HepG2 (cell line): ENCODE measurements around the gene PRKCE. TPM values are rescaled to one million over a fixed set of nuclear protein-coding genes. Genes with fewer than 3 reads are reported as not detected.

Source experiments
- ATAC-seq: fragments of 200-7000 bp; cut with Tn5 transposase; 3 replicates; pipeline ENCODE4 v1.9.1; 2020; ENCODE audit warnings: mild to moderate bottlenecking, moderate library complexity
- BruUV-seq: library from RNA; stranded (reverse); fragments of 400-500 nt; replicated peaks from 2 replicates; lab custom pipeline; 2021; lab: Mats Ljungman, UMichigan
- CTCF ChIA-PET: fragments of 300-600 bp; formaldehyde crosslinking; extraction: SDS; loops from one replicate; lab custom pipeline; 2021; ENCODE audit warnings: low total read pairs, inconsistent platforms, low intra/inter-chr PET ratio; lab: Yijun Ruan, JAX
- POLR2A ChIA-PET: fragments of 350-600 bp; sonication (Branson Sonifier 250); formaldehyde crosslinking; loops from one replicate; lab custom pipeline; 2020; ENCODE audit warnings: antibody characterized with exemption, inconsistent platforms; lab: Yijun Ruan, JAX
- DNase-seq: peaks from one replicate; pipeline ENCODE4 v3.0.0-alpha.2; 2015; ENCODE audit warnings: low spot score
- FAIRE-seq: peaks from 3 replicates; lab custom pipeline; 2011; peaks lifted over from hg19 to GRCh38; lab: Jason Lieb, UNC
- H2AFZ ChIP-seq: one replicate; pipeline ENCODE4 v1.6.1; 2011; ENCODE audit warnings: low read length, inconsistent platforms
- H3K27ac ChIP-seq: fragments of 300-600 bp; 3 replicates; pipeline ENCODE4 v1.8.0; 2011; ENCODE audit warnings: mixed run types, mild to moderate bottlenecking, mixed read lengths, low read length, inconsistent platforms; ENCODE audit not compliant: insufficient read depth; ENCODE audit errors: extremely low read length
- H3K27me3 ChIP-seq, 2 experiments: fragments of 200-600 bp in 1 of 2; 2 replicates in 1 of 2; 3 replicates in 1 of 2; pipeline versions ENCODE4 v1.6.0 to v1.8.0; 2011; ENCODE audit warnings: low read length in 2 of 2, mild to moderate bottlenecking in 2 of 2, moderate library complexity in 2 of 2, inconsistent platforms in 1 of 2; ENCODE audit not compliant: insufficient read depth in 2 of 2, control insufficient read depth in 1 of 2
- H3K36me3 ChIP-seq, 2 experiments: fragments of 200-600 bp in 1 of 2; replicated peaks in 1 of 2; 2 replicates in 1 of 2; 3 replicates in 1 of 2; pipeline versions ENCODE4 v1.5.1 to v1.8.0; 2011; ENCODE audit warnings: low read length in 2 of 2, inconsistent platforms in 1 of 2; ENCODE audit not compliant: insufficient read depth in 2 of 2, control insufficient read depth in 1 of 2
- H3K4me1 ChIP-seq: 2 replicates; pipeline ENCODE4 v1.5.1; 2012; ENCODE audit warnings: low read length, inconsistent platforms; ENCODE audit not compliant: insufficient read depth
- H3K4me2 ChIP-seq: 2 replicates; pipeline ENCODE4 v1.6.0; 2011; ENCODE audit warnings: low read depth, low read length, inconsistent platforms
- H3K4me3 ChIP-seq, 3 experiments: fragments of 200-600 bp in 1 of 3; sonication (generic), shearing (Covaris generic) in 1 of 3; replicated peaks in 1 of 3; 2 replicates each; pipeline ENCODE4 v1.5.1; 2011 to 2016; ENCODE audit warnings: low read length in 3 of 3, inconsistent platforms in 2 of 3, low read depth in 2 of 3, mild to moderate bottlenecking in 2 of 3, control low read depth in 1 of 3, mixed read lengths in 1 of 3; ENCODE audit not compliant: insufficient read depth in 1 of 3
- H3K79me2 ChIP-seq: one replicate; pipeline ENCODE4 v1.6.1; 2011; ENCODE audit warnings: low read length, inconsistent platforms; ENCODE audit not compliant: insufficient read depth
- H3K9ac ChIP-seq: 2 replicates; pipeline ENCODE4 v1.6.0; 2011; ENCODE audit warnings: mild to moderate bottlenecking, low read depth, low read length, inconsistent platforms; ENCODE audit not compliant: insufficient read depth
- H3K9me3 ChIP-seq: 2 replicates; pipeline ENCODE4 v1.5.1; 2012; ENCODE audit warnings: mild to moderate bottlenecking, low read length
- H4K20me1 ChIP-seq: 2 replicates; pipeline ENCODE4 v1.6.0; 2011; ENCODE audit warnings: inconsistent platforms, mild to moderate bottlenecking, low read length, moderate library complexity; ENCODE audit not compliant: insufficient read depth
- AFF4 ChIP-seq: sonication (generic); formaldehyde crosslinking; IDR thresholded peaks from 2 replicates; pipeline ENCODE4 v1.4.0; 2020; ENCODE audit warnings: missing genetic modification reagents
- POLR2AphosphoS2 ChIP-seq: IDR thresholded peaks from 2 replicates; pipeline ENCODE4 v1.6.1; 2011; ENCODE audit warnings: low read depth, low read length, improper control_type of control experiment
- TSC22D2 ChIP-seq: sonication (generic); formaldehyde crosslinking; IDR thresholded peaks from 2 replicates; pipeline ENCODE4 v1.5.1; 2020; ENCODE audit warnings: missing genetic modification reagents, mild to moderate bottlenecking, borderline replicate concordance
- ZFYVE20 ChIP-seq: sonication (generic); formaldehyde crosslinking; IDR thresholded peaks from 2 replicates; pipeline ENCODE4 v1.8.0; 2023; ENCODE audit warnings: low read depth, mild to moderate bottlenecking, moderate library complexity, missing genetic modification reagents, borderline replicate concordance
- ZNF512 ChIP-seq: sonication (generic); formaldehyde crosslinking; IDR thresholded peaks from 2 replicates; pipeline ENCODE4 v1.4.0; 2020; ENCODE audit warnings: mild to moderate bottlenecking, missing genetic modification reagents
- ZNF780A ChIP-seq: sonication (generic); formaldehyde crosslinking; IDR thresholded peaks from 2 replicates; pipeline ENCODE4 v1.8.0; 2022; ENCODE audit warnings: mild to moderate bottlenecking, missing genetic modification reagents, moderate library complexity
- WGBS: methylation state at CpG from one replicate; pipeline ENCODE4 v1.1.6; 2017; ENCODE audit warnings: low lambda C conversion rate; 5-methylcytosine and 5-hydroxymethylcytosine counted together
- in situ Hi-C: cut with HindIII; loops from 2 replicates; pipeline ENCODE4 v1.10.0; 2017; ENCODE audit warnings: low pct_unique_long_range_greater_than_20kb; ENCODE audit not compliant: extremely low pct_ligation_motif_present
- intact Hi-C: fragments of 100-400 bp; cut with micrococcal nuclease; formaldehyde crosslinking; loops from one replicate; pipeline ENCODE4 v1.10.0; 2022; ENCODE audit not compliant: unreplicated experiment
- polyA plus RNA-seq, 8 experiments: library from polyadenylated mRNA; depleted of rRNA in 3 of 8; stranded (reverse) in 7 of 8; unstranded in 1 of 8; fragments of >200 nt; fragmentation: Illumina TruSeq in 4 of 8; extraction: Trizol in 4 of 8; gene quantifications; 2 replicates each; pipeline versions ENCODE4 v1.2.1 to v1.2.3, GENCODE V29; 2011 to 2016; ENCODE audit warnings: low read depth in 4 of 8, missing spikeins in 1 of 8, mixed read lengths in 1 of 8; ENCODE audit not compliant: insufficient read depth in 1 of 8
- total RNA-seq, 5 experiments: library from RNA; depleted of rRNA; stranded (reverse); fragments of >200 nt; fragmentation: Illumina TruSeq; extraction: Trizol; gene quantifications; 2 replicates each; pipeline ENCODE4 v1.2.3, GENCODE V29; 2016; ENCODE audit warnings: low read depth in 1 of 5

The PRKCE gene
- total and polyA plus RNA-seq, 2 of the 13 experiments (the other 11 are each of a cell fraction or from before 2014, with no cell fraction given): 1.0 to 3.9 TPM

DNA sequence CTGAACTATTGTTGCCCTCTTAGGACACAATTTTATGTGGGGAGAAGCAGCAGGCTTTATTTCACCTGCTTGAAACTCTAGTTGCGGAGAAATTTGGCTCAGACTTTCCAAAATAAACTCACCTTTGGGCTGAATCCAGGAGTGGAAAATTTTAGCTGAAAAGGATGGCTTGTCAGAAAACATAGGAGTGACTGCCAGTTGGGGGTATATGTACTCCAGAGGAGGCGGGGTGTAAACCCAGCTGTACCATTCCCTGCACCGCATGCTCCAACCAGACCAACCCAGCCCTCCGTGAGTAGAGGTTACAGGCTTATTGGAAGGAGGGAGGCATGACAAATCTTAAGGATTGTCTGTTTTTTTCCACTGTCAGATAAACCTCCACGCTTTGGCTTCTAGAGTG, 53.8 kb downstream of the PRKCE start:
- no TSS peak for BruUV-seq
- Histone ChIP-seq H2AFZ (no peak overlapping the region), H3K4me2 (no peak overlapping the region), H3K4me1 (no peaks in the 10 kb centered on the region), H3K36me3 (no peaks in the 10 kb centered on the region), H4K20me1 (no peaks in the 10 kb centered on the region), H3K27me3 (no peaks in the 10 kb centered on the region), H3K4me3 (no peak overlapping the region), H3K27ac (no peak overlapping the region), H3K9ac (no peak overlapping the region), H3K9me3 (no peaks in the 10 kb centered on the region), H3K79me2 (no peaks in the 10 kb centered on the region)
- POLR2A ChIA-PET: no interaction called here
- in situ Hi-C loops (no loop called here), intact Hi-C loops (no loop called here)
- DNase-seq (no peak), FAIRE-seq (no peak), ATAC-seq (no peak)
- no peak for TF ChIP-seq TSC22D2 (CRISPR knock-in tag)
- no peak for TF ChIP-seq ZNF512
- no peak for TF ChIP-seq ZFYVE20 (CRISPR knock-in tag)
- TF ChIP-seq POLR2AphosphoS2: no peak
- no peak for TF ChIP-seq ZNF780A
- no peak for TF ChIP-seq AFF4 (CRISPR knock-in tag)
- CTCF ChIA-PET: no interaction called here
- 64% methylated on average over 5 of the region's 5 CpGs for WGBS
